Esophagus muscularis mucosa (tissue), 4 donors: ENCODE data around the gene FAM3B.

Source experiments
- EP300 ChIP-seq: sonication (generic); formaldehyde crosslinking; IDR thresholded peaks from one replicate; pipeline ENCODE4 v1.6.1; 2017; ENCODE audit warnings: antibody characterized with exemption
- POLR2A ChIP-seq: fragments of 450-650 bp; IDR thresholded peaks from one replicate; pipeline ENCODE4 v1.6.1; 2017; ENCODE audit warnings: antibody characterized with exemption, moderate library complexity, mild to moderate bottlenecking, low read depth
- POLR2AphosphoS5 ChIP-seq, 2 donors: sonication (generic); formaldehyde crosslinking; IDR thresholded peaks; one replicate each; pipeline ENCODE4 v1.6.1; 2017; ENCODE audit warnings: antibody characterized with exemption in 2 of 2
- TF ChIP-seq, protein P1 (sequence below), 3 experiments: fragments of 200-600 bp in 2 of 3; fragments of 450-650 bp in 1 of 3; sonication (generic) in 2 of 3; IDR thresholded peaks; one replicate each; pipeline ENCODE4 v1.5.1; 2017 to 2019; ENCODE audit warnings: antibody characterized with exemption in 3 of 3, mild to moderate bottlenecking in 2 of 3, moderate library complexity in 1 of 3

DNA sequence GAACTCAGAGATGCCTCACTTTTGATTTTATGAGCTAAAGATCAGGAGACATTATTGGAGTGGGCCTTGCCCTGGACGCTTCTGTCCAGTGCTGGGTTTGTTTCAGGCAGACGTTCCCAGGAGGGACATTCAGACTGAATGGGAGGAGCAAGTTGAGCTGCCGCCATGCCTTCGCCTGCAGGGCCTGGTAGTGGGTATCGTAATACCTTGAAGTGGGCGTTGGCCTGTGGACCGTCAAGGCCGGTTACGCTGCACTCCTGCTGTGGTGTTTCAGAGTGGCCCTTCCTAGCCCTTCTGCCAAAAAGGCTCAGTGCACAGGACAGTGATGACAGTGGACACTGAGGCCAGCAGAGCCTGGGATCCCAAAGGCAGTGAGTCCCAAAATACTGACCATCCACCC lies 1.6 kb downstream of the FAM3B start:
- TF ChIP-seq, protein P1, sequence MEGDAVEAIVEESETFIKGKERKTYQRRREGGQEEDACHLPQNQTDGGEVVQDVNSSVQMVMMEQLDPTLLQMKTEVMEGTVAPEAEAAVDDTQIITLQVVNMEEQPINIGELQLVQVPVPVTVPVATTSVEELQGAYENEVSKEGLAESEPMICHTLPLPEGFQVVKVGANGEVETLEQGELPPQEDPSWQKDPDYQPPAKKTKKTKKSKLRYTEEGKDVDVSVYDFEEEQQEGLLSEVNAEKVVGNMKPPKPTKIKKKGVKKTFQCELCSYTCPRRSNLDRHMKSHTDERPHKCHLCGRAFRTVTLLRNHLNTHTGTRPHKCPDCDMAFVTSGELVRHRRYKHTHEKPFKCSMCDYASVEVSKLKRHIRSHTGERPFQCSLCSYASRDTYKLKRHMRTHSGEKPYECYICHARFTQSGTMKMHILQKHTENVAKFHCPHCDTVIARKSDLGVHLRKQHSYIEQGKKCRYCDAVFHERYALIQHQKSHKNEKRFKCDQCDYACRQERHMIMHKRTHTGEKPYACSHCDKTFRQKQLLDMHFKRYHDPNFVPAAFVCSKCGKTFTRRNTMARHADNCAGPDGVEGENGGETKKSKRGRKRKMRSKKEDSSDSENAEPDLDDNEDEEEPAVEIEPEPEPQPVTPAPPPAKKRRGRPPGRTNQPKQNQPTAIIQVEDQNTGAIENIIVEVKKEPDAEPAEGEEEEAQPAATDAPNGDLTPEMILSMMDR (IDR thresholded peaks at IDR 0.05): no peak
- TF ChIP-seq POLR2A (no peak), EP300 (no peak), POLR2AphosphoS5 (IDR thresholded peaks at IDR 0.05) (no peak)
